Activated CD8-positive, alpha-beta memory T cell treated with anti-CD3 and anti-CD28 coated beads for 48 hours (primary cell): Measurements from ENCODE around the gene SLC1A1.

Experiments
- DNase-seq, 3 experiments: peaks; one replicate each; pipeline ENCODE4 v3.0.0-alpha.2; 2020; ENCODE audit warnings: low read depth in 2 of 3, low spot score in 2 of 3

Gene SLC1A1

DNA sequence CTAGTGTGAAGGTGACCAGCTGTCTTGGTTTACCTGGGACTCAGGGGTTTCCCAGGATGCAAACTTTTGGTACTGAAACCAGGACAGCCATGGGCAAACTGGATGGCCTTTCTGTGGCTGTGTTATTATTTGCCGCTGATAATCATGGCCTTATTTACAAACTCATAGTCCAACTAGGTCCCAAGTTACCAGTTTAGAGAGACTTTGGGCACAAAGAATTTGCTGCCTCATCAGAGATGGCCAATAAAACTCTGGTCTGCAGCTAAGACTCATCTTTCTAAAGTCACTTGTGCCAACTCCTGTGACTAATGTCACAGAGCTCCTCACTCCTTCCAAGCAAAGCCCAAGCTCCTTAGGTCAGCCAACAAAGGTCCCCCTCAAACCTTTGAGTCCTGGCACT lies 124.4 kb downstream of the SLC1A1 start:
- no peak for DNase-seq

DNA sequence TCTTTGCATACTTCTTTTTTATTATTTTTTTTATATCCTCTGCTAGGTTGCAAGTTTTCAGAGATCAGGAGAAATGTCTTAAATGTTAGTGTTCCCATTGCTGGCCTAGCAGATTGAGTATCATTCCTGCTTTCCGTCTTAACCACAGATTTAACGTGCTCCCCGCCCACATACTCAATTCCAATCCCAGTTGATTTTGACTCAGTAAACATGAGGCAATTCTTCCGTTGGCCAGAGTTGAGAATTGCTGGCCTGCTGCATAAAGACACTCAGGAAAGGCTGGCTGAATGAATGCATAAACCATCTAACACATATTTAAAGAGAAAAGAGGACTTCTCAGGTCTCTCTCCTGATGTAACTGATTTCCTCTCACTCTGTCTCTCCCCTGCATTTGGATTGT lies 125.0 kb downstream of the SLC1A1 start:
- DNase-seq = no peak

GRCh38 chr9:4615778-4616177 lies 125.5 kb downstream of the SLC1A1 start:
- no peak for DNase-seq

DNA sequence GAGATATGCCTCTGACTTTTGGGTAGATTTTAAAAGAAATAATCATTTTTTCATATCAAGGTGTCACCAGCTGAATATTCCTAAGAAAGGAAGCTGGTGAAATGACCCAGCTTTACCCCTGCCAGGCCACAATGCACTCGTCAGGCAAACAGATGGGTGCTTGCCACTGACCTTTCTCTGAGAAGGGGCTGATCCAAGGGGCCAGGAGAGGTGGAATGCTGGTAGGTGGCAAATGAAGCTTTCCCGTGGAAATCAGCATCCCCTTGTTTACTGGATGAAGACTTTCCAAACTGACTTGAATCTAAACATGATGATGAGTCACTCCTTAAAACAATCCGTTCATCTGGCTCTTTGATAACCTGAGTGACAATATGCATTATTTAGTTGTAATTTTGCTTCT lies 127.5 kb downstream of the SLC1A1 start:
- no peak for DNase-seq

- no peak for DNase-seq
Observed at GRCh38 chr9:4618700-4619099, 128.4 kb downstream of the SLC1A1 start.

DNA sequence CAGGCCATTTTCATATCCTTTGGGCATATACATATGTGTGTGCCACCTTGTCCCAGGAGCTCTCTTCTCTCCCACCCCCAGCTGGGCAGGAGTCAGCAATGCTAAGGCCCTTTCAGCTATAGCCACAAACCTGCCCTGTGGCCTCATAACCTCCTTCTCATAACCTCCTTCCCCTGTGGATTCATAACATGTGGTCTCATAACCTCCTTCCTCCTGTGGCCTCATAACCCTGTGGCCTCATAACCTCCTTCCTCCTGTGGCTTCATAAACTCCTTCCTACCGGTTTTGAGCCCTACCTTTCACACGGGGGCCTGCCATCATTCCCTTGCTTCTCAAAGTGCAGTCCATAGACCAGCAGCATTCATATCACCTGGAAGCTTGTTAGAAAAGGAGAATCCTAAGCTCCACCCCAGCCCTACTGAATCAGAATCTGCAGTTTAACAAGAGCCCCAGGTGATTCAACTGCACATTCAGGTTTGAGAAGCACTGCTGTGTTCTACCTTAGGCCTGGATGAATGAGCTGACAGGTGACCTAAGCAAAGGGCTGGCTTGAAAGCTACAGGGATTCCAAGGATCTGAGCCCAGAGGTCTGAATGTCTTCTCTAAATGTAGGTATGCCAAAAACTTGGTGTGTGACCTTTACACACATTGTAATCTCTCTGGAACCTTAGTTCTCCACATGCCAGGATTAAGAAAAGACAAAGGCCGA lies 129.9 kb downstream of the SLC1A1 start:
- DNase-seq = no peak

- DNase-seq = no peak
Observed at GRCh38 chr9:4620881-4621555, 130.8 kb downstream of the SLC1A1 start.

GRCh38 chr9:4622016-4622415 lies 131.7 kb downstream of the SLC1A1 start:
- no peak for DNase-seq

GRCh38 chr9:4630836-4631235 lies 140.6 kb downstream of the SLC1A1 start:
- no peak for DNase-seq
